NCI-H1694 (cell line): ENCODE data around the gene TM9SF2.
"Not testable (repeated sequence)": the region's sequence is repeated elsewhere in the genome, so short reads cannot be mapped to it uniquely, and the experiment has no call there.

ENCODE experiments used
- DNase-seq: peaks from one replicate; lab custom pipeline; 2025; lab: John Stamatoyannopoulos, UW

The TM9SF2 gene

GRCh38 chr13:99501184-99501847 is at the start of gene TM9SF2:
Gene TM9SF2, plus strand, starts transcription at chr13:99501472. Its CDS starts 135 bp downstream, at chr13:99501607.
- DNase-seq, result peak; percentile 97

- DNase-seq, result no peak
Measured at GRCh38 chr13:99454518-99455183, 46.6 kb upstream of the TM9SF2 start.

- DNase-seq, result no peak
Measured at GRCh38 chr13:99459099-99459850, 42.0 kb upstream of the TM9SF2 start.

GRCh38 chr13:99460802-99461201 is 40.5 kb upstream of the TM9SF2 start:
- DNase-seq, result not testable (repeated sequence)

- DNase-seq, result no peak
Measured at GRCh38 chr13:99463646-99464397, 37.5 kb upstream of the TM9SF2 start.

- no peak for DNase-seq
Measured at GRCh38 chr13:99464441-99464949, 36.8 kb upstream of the TM9SF2 start.

- DNase-seq, result peak; percentile 96
Measured at GRCh38 chr13:99465454-99465853, 35.8 kb upstream of the TM9SF2 start.

GRCh38 chr13:99467764-99468163 is 33.5 kb upstream of the TM9SF2 start:
- DNase-seq, result no peak

GRCh38 chr13:99469041-99469440 is 32.2 kb upstream of the TM9SF2 start:
- DNase-seq, result peak; percentile 56

GRCh38 chr13:99470027-99470426 is 31.2 kb upstream of the TM9SF2 start:
- no peak for DNase-seq

- DNase-seq, result no peak
Measured at GRCh38 chr13:99471221-99472121, 29.8 kb upstream of the TM9SF2 start.

- DNase-seq, result no peak
Measured at GRCh38 chr13:99472122-99472440, 29.2 kb upstream of the TM9SF2 start.

- no peak for DNase-seq
Measured at GRCh38 chr13:99473515-99473914, 27.8 kb upstream of the TM9SF2 start.

- DNase-seq, result no peak
Measured at GRCh38 chr13:99476648-99477047, 24.6 kb upstream of the TM9SF2 start.

GRCh38 chr13:99477493-99477892 is 23.8 kb upstream of the TM9SF2 start:
- no peak for DNase-seq

- no peak for DNase-seq
Measured at GRCh38 chr13:99481366-99481765, 19.9 kb upstream of the TM9SF2 start.

- no peak for DNase-seq
Measured at GRCh38 chr13:99484473-99484872, 16.8 kb upstream of the TM9SF2 start.

GRCh38 chr13:99486996-99487395 is 14.3 kb upstream of the TM9SF2 start:
- no peak for DNase-seq

- DNase-seq, result no peak
Measured at GRCh38 chr13:99489028-99489427, 12.2 kb upstream of the TM9SF2 start.

GRCh38 chr13:99491750-99492149 is 9.5 kb upstream of the TM9SF2 start:
- not testable (repeated sequence) for DNase-seq
